Skeletal muscle tissue (tissue), 4 donors: ENCODE measurements around the gene KNCN. TPM values are rescaled to one million over a fixed set of nuclear protein-coding genes. Genes with fewer than 3 reads are reported as not detected.

Experiments
- H3K27ac ChIP-seq: one replicate; pipeline ENCODE4 v1.7.0; 2013; ENCODE audit warnings: mild to moderate bottlenecking, low read depth, low read length, inconsistent platforms
- H3K27me3 ChIP-seq, 3 donors: one replicate each; pipeline ENCODE4 v1.7.0; 2013; ENCODE audit warnings: low read length in 3 of 3; ENCODE audit not compliant: control insufficient read depth in 3 of 3, insufficient read depth in 3 of 3
- H3K36me3 ChIP-seq, 3 donors: one replicate each; pipeline ENCODE4 v1.7.0; 2013; ENCODE audit warnings: low read length in 3 of 3; ENCODE audit not compliant: control insufficient read depth in 3 of 3, insufficient read depth in 3 of 3
- H3K4me1 ChIP-seq, 3 donors: one replicate each; pipeline ENCODE4 v1.7.0; 2013; ENCODE audit warnings: low read length in 3 of 3, mild to moderate bottlenecking in 3 of 3; ENCODE audit not compliant: control insufficient read depth in 3 of 3, insufficient read depth in 3 of 3
- H3K4me3 ChIP-seq, 3 donors: one replicate each; pipeline ENCODE4 v1.7.0; 2013; ENCODE audit warnings: low read length in 3 of 3
- H3K9ac ChIP-seq, 3 donors: one replicate each; pipeline ENCODE4 v1.7.0; 2013; ENCODE audit warnings: low read length in 3 of 3, mild to moderate bottlenecking in 3 of 3, moderate library complexity in 2 of 3, low read depth in 1 of 3
- H3K9me3 ChIP-seq, 3 donors: one replicate each; pipeline ENCODE4 v1.7.0; 2013; ENCODE audit warnings: low read length in 3 of 3; ENCODE audit not compliant: control insufficient read depth in 3 of 3
- total RNA-seq: library from RNA; depleted of rRNA; stranded (reverse); fragments of >200 nt; gene quantifications from one replicate; pipeline ENCODE4 v1.2.3, GENCODE V29; 2014
- donor health status: Osteomylitis.

KNCN gene
- total RNA-seq, 1 donor from 2014 or later: not detected

- Histone ChIP-seq H3K36me3 (no peaks in the 10 kb centered on the region), H3K9me3 (no peaks in the 10 kb centered on the region), H3K27ac (no peak overlapping the region), H3K27me3 (peaks cover 27 to 63% (median 44%) of the 10 kb centered on the region in 3 donors), H3K4me3 (no peak overlapping the region), H3K9ac (no peak overlapping the region), H3K4me1 (no peaks in the 10 kb centered on the region)
These were observed 3.7 kb downstream of the KNCN start for GRCh38 chr1:46547481-46548383.

- H3K9me3 ChIP-seq: no peaks in the 10 kb centered on the region
- no peak overlapping the region for H3K9ac ChIP-seq
- no peak overlapping the region for H3K4me3 ChIP-seq
- no peaks in the 10 kb centered on the region for H3K4me1 ChIP-seq
- no peak overlapping the region for H3K27ac ChIP-seq
- peaks cover 29 to 57% (median 37%) of the 10 kb centered on the region in 3 donors for H3K27me3 ChIP-seq
- no peaks in the 10 kb centered on the region for H3K36me3 ChIP-seq
These were observed 5.2 kb downstream of the KNCN start for GRCh38 chr1:46546210-46546609.

GRCh38 chr1:46545784-46546183, 5.7 kb downstream of the KNCN start:
- H3K9ac ChIP-seq: no peak overlapping the region
- no peaks in the 10 kb centered on the region for H3K4me1 ChIP-seq
- no peaks in the 10 kb centered on the region for H3K36me3 ChIP-seq
- no peak overlapping the region for H3K27ac ChIP-seq
- H3K9me3 ChIP-seq: no peaks in the 10 kb centered on the region
- H3K27me3 ChIP-seq: peaks cover 31 to 56% (median 33%) of the 10 kb centered on the region in 3 donors
- H3K4me3 ChIP-seq: no peak overlapping the region

- H3K36me3 ChIP-seq: no peaks in the 10 kb centered on the region
- H3K9ac ChIP-seq: no peak overlapping the region
- H3K27me3 ChIP-seq: peaks cover 28 to 48% (median 31%) of the 10 kb centered on the region in 3 donors
- H3K27ac ChIP-seq: no peak overlapping the region
- H3K4me3 ChIP-seq: no peak overlapping the region
- no peaks in the 10 kb centered on the region for H3K9me3 ChIP-seq
- no peaks in the 10 kb centered on the region for H3K4me1 ChIP-seq
These were observed 6.7 kb downstream of the KNCN start for GRCh38 chr1:46544561-46545240.

GRCh38 chr1:46543761-46544560, 7.5 kb downstream of the KNCN start:
- no peaks in the 10 kb centered on the region for H3K9me3 ChIP-seq
- H3K36me3 ChIP-seq: no peaks in the 10 kb centered on the region
- H3K4me1 ChIP-seq: no peaks in the 10 kb centered on the region
- H3K27ac ChIP-seq: no peak overlapping the region
- H3K9ac ChIP-seq: no peak overlapping the region
- peaks cover 26 to 41% (median 31%) of the 10 kb centered on the region in 3 donors for H3K27me3 ChIP-seq
- no peak overlapping the region for H3K4me3 ChIP-seq

GRCh38 chr1:46543382-46543760, 8.1 kb downstream of the KNCN start:
- Histone ChIP-seq H3K27me3 (peaks cover 26 to 45% (median 34%) of the 10 kb centered on the region in 3 donors), H3K4me1 (no peaks in the 10 kb centered on the region)

GRCh38 chr1:46539972-46540371, 11.5 kb downstream of the KNCN start:
- Histone ChIP-seq H3K9ac (no peak overlapping the region), H3K27me3 (peaks cover 22 to 32% (median 30%) of the 10 kb centered on the region in 3 donors), H3K27ac (no peak overlapping the region), H3K4me3 (no peak overlapping the region), H3K4me1 (no peaks in the 10 kb centered on the region), H3K36me3 (no peaks in the 10 kb centered on the region), H3K9me3 (no peaks in the 10 kb centered on the region)

More at GRCh38 chr1:46543382-46543760, 8.1 kb downstream of the KNCN start:
- H3K9me3 ChIP-seq: no peaks in the 10 kb centered on the region
- no peak overlapping the region for H3K4me3 ChIP-seq
- H3K9ac ChIP-seq: no peak overlapping the region
- H3K36me3 ChIP-seq: no peaks in the 10 kb centered on the region
- H3K27ac ChIP-seq: no peak overlapping the region

- Histone ChIP-seq H3K27me3 (peaks cover 11 to 15% (median 14%) of the 10 kb centered on the region in 3 donors), H3K27ac (no peak overlapping the region), H3K9ac (no peak overlapping the region), H3K4me1 (peaks cover 2 to 6% (median 4%) of the 10 kb centered on the region in 3 donors), H3K36me3 (no peaks in the 10 kb centered on the region), H3K9me3 (no peaks in the 10 kb centered on the region), H3K4me3 (no peak overlapping the region)
These were observed 13.3 kb downstream of the KNCN start for GRCh38 chr1:46538147-46538546.

GRCh38 chr1:46537651-46538050, 13.8 kb downstream of the KNCN start:
- Histone ChIP-seq H3K27ac (no peak overlapping the region), H3K4me1 (peaks cover 2 to 8% (median 4%) of the 10 kb centered on the region in 3 donors), H3K9ac (no peak overlapping the region), H3K9me3 (no peaks in the 10 kb centered on the region), H3K27me3 (peaks cover 9 to 15% (median 11%) of the 10 kb centered on the region in 3 donors), H3K4me3 (no peak overlapping the region), H3K36me3 (no peaks in the 10 kb centered on the region)
